CD4-positive, alpha-beta T cell treated with Interleukin-6 for 4 hours (primary cell): ENCODE results near the gene ASAP2.

Source experiments
- DNase-seq: peaks from one replicate; pipeline ENCODE4 v3.0.0-alpha.2; 2020; ENCODE audit warnings: mixed read lengths

Gene ASAP2

GRCh38 chr2:9232166-9232479 is 25.5 kb downstream of the ASAP2 start:
- DNase-seq: no peak

GRCh38 chr2:9232886-9233285 is 26.3 kb downstream of the ASAP2 start:
- DNase-seq: no peak

- DNase-seq: no peak
These were observed 28.1 kb downstream of the ASAP2 start for GRCh38 chr2:9234680-9235146.

GRCh38 chr2:9235147-9236044 is 28.8 kb downstream of the ASAP2 start:
- no peak for DNase-seq

- DNase-seq: no peak
These were observed 29.4 kb downstream of the ASAP2 start for GRCh38 chr2:9236045-9236344.

DNA sequence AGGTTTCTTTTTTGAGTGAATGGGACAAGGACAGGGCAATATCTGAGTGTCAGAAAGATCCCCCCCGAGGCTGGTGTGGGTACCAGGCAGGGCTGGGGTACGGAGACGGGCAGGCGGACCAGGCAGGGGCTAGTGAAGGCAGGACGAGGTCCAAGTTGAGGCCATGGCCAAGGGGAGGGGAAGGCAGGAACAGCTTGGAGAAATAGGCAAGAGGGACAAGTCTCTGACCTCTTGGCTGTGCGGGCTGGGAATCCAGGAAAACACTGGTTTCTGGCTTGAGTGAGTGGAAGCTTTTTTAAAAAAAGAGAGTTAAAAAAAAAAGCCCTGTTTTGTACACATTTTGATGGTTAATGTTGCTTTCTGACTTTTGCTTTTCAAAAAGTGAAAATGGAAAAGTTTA is 30.3 kb downstream of the ASAP2 start:
- no peak for DNase-seq

GRCh38 chr2:9237831-9238230 is 31.2 kb downstream of the ASAP2 start:
- DNase-seq: no peak

DNA sequence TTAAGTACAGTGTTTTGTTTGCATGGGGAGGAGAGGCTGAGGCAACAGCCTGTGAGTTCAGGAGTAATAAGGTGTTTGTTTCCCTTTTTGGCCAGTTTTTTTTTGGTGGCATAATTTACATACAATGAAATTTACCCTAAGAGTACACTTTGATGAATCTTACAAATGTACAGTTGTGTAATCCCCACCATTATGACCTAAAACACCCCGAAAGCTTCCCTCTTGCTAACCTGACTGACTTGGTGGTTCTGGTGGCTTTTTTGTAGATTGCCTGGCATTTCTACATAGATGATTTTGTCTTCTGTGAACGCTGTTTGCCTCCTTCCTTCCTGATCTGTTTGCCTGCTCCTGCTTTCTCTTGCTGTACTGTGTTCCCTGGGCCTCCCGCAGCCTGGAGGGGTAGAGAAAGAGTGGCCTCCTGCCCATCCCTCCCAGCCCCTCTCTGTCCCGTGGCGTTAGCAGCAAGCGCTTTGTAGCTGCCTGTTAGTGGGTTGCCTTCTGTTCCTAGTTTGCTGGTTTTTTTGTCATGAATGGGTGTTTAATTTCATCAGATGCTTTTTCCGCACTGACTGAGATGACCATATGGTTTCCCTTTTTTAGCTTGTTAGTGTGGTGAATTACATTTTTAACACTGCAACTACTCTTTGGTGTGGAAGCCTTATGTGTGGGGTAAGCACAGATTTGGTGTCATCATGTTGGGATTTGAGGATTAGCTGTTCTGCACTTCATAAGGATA is 32.1 kb downstream of the ASAP2 start:
- DNase-seq: no peak

DNA sequence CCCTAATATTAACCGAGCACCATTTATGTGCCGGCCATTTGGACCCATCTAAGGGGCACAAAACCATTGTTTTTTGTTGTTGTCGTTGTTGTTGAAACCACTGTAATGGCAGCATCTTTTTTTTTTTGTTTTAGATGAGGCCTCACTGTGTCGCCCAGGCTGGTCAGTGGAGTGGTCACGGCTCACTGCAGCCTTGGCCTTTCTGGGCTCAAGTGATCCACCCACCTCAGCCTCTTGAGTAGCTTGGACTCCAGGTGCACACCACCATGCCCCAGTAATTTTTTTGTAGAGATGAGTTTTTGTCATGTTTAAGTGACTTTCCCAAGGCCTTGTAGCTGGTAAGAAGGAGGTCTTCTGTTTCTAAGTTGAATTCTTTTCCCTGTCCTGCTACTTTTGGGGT is 33.0 kb downstream of the ASAP2 start:
- DNase-seq: no peak

DNA sequence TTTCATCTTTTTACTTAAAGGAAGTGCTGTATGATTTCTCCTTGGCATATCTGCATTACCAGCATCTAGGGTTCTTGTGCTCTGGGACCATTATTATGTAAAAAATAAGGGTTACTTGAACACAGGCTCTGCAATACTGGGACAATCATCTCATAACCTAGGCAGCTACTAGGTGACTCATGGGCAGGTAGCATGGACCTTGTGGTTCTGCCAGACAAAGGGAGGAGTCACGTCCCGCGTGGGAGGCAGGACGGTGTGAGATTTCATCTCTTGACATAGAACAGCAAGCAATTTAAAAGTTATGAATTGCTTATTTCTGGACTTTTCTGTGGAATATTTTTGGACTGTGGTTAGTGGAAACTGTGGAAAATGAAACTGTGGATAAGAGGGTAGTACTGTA is 34.1 kb downstream of the ASAP2 start:
- DNase-seq: no peak

GRCh38 chr2:9241233-9241632 is 34.6 kb downstream of the ASAP2 start:
- DNase-seq: no peak

DNA sequence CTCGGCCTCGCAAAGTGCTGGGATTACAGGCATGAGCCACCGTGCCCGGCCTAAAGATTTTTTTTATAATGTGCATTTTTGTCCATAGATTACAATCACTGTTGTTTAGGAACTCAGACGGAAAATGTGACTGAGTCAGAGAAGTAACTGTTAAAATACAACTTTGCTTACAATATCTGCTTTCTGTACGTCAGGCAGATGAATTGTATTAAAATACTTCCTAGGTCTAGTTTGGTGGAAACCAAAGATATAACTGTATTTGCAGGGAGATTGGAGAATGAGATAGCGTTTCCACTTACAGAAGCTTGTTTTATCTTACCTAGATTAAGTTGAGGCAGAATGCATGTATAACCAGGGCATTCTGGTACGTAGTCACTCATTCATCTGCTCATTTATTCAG is 36.7 kb downstream of the ASAP2 start:
- DNase-seq: no peak

GRCh38 chr2:9244985-9245544 is 38.5 kb downstream of the ASAP2 start:
- DNase-seq: no peak

DNA sequence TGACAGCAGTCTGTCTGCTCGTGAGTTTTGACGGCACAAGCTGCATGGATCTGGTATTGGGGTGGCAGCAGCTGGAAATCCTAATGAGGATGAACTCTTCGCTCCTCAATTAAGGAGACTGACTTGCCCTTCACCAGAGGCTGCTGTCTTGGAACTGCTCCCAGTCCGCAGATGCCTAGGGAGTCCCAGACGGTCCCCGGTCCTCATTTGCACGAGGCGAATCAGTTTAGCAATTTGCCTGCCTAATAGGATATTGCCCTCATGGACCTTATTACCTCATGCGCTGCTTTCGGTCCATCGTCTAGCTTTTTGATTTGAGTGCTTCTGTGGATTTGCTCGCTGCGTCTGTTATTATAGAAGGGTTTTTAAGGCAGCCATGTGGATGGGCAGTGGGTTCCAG is 40.6 kb downstream of the ASAP2 start:
- DNase-seq: no peak

GRCh38 chr2:9247786-9248185 is 41.2 kb downstream of the ASAP2 start:
- no peak for DNase-seq

- DNase-seq: no peak
These were observed 41.8 kb downstream of the ASAP2 start for GRCh38 chr2:9248363-9248762.

DNA sequence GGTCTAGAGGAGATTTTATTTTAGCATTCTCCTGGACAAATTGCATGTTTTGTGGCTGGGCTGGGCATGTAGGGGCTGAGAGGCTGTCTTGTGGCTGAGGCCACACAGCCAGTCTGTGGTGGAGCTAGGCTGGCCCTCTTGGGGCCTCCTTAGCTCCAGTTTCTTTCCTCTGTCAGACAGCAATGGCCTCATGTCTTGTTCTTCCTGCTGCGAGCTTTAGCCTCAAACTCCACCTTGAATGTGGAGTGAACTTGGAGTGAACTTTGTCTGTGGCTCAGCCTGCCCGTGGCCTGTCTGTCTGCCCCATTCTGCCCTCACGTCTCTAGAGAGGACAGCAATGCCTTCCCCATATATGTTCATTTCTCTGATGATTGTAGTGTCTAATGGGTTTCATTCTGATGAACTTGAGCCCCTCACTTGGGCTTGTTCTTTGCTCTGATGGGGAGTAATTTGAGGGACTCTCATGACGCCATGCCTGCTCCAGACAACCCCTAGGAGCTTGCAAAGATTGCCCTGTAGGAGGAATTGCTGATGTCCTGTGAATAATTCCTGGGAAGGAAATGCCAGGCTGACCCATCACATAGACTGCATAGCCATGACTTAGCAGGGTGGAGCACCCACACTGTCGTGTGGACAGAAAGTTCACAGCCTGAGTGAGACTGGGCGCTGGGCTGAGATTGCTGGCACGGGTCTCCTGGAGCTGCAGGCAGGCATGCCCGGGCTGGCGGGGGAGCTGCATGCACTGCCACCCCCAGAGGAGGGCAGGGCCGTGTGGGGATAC is 42.6 kb downstream of the ASAP2 start:
- DNase-seq: no peak

DNA sequence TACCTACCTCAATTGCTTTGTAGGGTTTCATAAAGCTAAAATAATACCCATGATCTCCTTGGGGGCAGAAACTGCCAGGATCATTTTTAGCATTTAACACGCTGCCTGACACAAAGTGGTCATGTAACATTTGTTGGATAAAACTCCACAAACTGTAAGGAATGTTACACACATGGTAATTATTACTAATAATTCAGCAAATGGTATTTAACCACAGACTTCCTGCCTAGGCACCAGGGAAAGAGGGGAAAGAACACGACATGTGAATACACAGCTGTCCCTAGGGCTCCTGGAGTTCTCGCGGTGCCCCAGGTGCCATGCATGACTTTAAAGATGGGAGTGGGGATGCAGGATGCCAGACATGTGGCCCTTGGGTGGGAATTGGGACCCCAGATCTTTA is 43.5 kb downstream of the ASAP2 start:
- no peak for DNase-seq

GRCh38 chr2:9250498-9251153 is 44.0 kb downstream of the ASAP2 start:
- DNase-seq: no peak

GRCh38 chr2:9251154-9252001 is 44.8 kb downstream of the ASAP2 start:
- no peak for DNase-seq

DNA sequence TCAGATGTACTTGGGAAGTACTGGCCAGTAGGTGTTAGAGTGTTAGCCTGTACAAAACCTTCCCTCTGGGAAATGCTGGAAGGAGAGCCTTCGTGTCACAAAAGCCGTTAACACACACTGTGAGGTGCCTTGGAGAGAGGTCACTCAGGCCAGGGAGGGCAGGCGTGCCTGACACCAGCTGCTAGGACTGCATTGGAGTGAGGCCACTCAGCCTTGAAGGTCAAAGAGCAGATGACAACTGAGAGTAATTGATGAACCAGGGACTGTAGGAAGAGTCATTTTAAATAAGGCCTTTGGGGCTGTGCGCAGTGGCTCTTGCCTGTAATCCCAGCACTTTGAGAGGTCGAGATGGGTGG is 45.4 kb downstream of the ASAP2 start:
- no peak for DNase-seq

GRCh38 chr2:9255416-9255815 is 48.8 kb downstream of the ASAP2 start:
- DNase-seq: no peak
